GM12801 (cell line): ENCODE results near the gene GALNT13.

ENCODE experiments used
- CTCF ChIP-seq: IDR thresholded peaks from one replicate; pipeline ENCODE4 v1.5.1; 2011; ENCODE audit warnings: control low read depth; ENCODE audit not compliant: insufficient read length; ENCODE audit errors: extremely low read depth

The GALNT13 gene

GRCh38 chr2:154240921-154241379, 369.2 kb downstream of the GALNT13 start:
- no peak for TF ChIP-seq CTCF

- no peak for TF ChIP-seq CTCF
Measured at GRCh38 chr2:154242687-154243086, 371.0 kb downstream of the GALNT13 start.

GRCh38 chr2:154243685-154244084, 372.0 kb downstream of the GALNT13 start:
- TF ChIP-seq CTCF = no peak

- TF ChIP-seq CTCF = no peak
Measured at GRCh38 chr2:154244932-154245331, 373.2 kb downstream of the GALNT13 start.

GRCh38 chr2:154247503-154247902, 375.8 kb downstream of the GALNT13 start:
- no peak for TF ChIP-seq CTCF

- TF ChIP-seq CTCF = no peak
Measured at GRCh38 chr2:154256136-154256535, 384.4 kb downstream of the GALNT13 start.

GRCh38 chr2:154259030-154259429, 387.3 kb downstream of the GALNT13 start:
- no peak for TF ChIP-seq CTCF
